GM23338 (cell line): Measurements from ENCODE around the gene ATP6V1G3. TPM values are rescaled to one million over a fixed set of nuclear protein-coding genes. Genes with fewer than 3 reads are reported as not detected.

Experiments
- ATAC-seq: fragments of 200-7000 bp; cut with Tn5 transposase; 3 replicates; pipeline ENCODE4 v1.9.1; 2020
- DNase-seq: peaks from one replicate; pipeline ENCODE4 v3.0.0-alpha.2; 2015; ENCODE audit warnings: low spot score
- H2AFZ ChIP-seq: fragments of 200-600 bp; sonication (generic); 2 replicates; pipeline ENCODE4 v1.8.0; 2016; ENCODE audit warnings: antibody characterized with exemption, mild to moderate bottlenecking, moderate library complexity
- H3F3A ChIP-seq: fragments of 200-600 bp; sonication (generic); replicated peaks from 2 replicates; pipeline ENCODE4 v1.8.0; 2017; ENCODE audit warnings: antibody characterized with exemption, mixed run types, low read depth
- H3K27ac ChIP-seq: fragments of 200-600 bp; sonication (generic); 2 replicates; pipeline ENCODE4 v1.6.1; 2016; ENCODE audit warnings: low read depth
- H3K27me3 ChIP-seq: fragments of 200-600 bp; sonication (generic); 2 replicates; pipeline ENCODE4 v1.8.0; 2016; ENCODE audit warnings: mild to moderate bottlenecking, mixed run types, moderate library complexity; ENCODE audit not compliant: insufficient read depth
- H3K36me3 ChIP-seq: fragments of 200-600 bp; sonication (generic); 2 replicates; pipeline ENCODE4 v1.8.0; 2016; ENCODE audit warnings: mild to moderate bottlenecking; ENCODE audit not compliant: insufficient read depth
- H3K4me1 ChIP-seq: fragments of 200-600 bp; sonication (generic); 2 replicates; pipeline ENCODE4 v1.8.0; 2016; ENCODE audit warnings: mild to moderate bottlenecking, moderate library complexity; ENCODE audit not compliant: insufficient read depth
- H3K4me2 ChIP-seq: fragments of 200-600 bp; sonication (generic); 2 replicates; pipeline ENCODE4 v1.7.1; 2017; ENCODE audit warnings: mixed run types
- H3K4me3 ChIP-seq: fragments of 200-600 bp; sonication (generic); 2 replicates; pipeline ENCODE4 v1.6.1; 2016; ENCODE audit warnings: mixed run types
- H3K79me2 ChIP-seq: fragments of 200-600 bp; sonication (generic); replicated peaks from 2 replicates; pipeline ENCODE4 v1.8.0; 2017; ENCODE audit warnings: mild to moderate bottlenecking; ENCODE audit not compliant: insufficient read depth
- H3K9me2 ChIP-seq: fragments of 200-600 bp; sonication (generic); 2 replicates; pipeline ENCODE4 v1.8.0; 2017; ENCODE audit not compliant: insufficient read depth
- H4K20me1 ChIP-seq: fragments of 200-600 bp; sonication (generic); replicated peaks from 2 replicates; pipeline ENCODE4 v1.8.0; 2017; ENCODE audit warnings: mild to moderate bottlenecking; ENCODE audit not compliant: insufficient read depth
- H3K27ac Mint-ChIP-seq: 2 replicates; pipeline ENCODE4 v1.8.0; 2020; ENCODE audit warnings: inconsistent platforms, mild to moderate bottlenecking, moderate library complexity, mixed read lengths
- H3K27me3 Mint-ChIP-seq: 3 replicates; pipeline ENCODE4 v1.8.0; 2022; ENCODE audit warnings: low read depth, mild to moderate bottlenecking, moderate library complexity, mixed read lengths, inconsistent platforms; ENCODE audit not compliant: insufficient read depth, poor library complexity
- H3K36me3 Mint-ChIP-seq: 3 replicates; pipeline ENCODE4 v1.8.0; 2021; ENCODE audit warnings: low read depth, mild to moderate bottlenecking, inconsistent platforms, moderate library complexity, mixed read lengths
- H3K4me1 Mint-ChIP-seq: 3 replicates; pipeline ENCODE4 v1.8.0; 2020; ENCODE audit warnings: mild to moderate bottlenecking, inconsistent platforms, mixed read lengths
- H3K4me3 Mint-ChIP-seq: 3 replicates; pipeline ENCODE4 v1.8.0; 2021; ENCODE audit warnings: moderate library complexity, mild to moderate bottlenecking, inconsistent platforms, mixed read lengths
- H3K9me3 Mint-ChIP-seq: 3 replicates; pipeline ENCODE4 v1.8.0; 2020; ENCODE audit warnings: moderate library complexity, mild to moderate bottlenecking, inconsistent platforms, mixed read lengths
- CREB1 ChIP-seq: fragments of 250-450 bp; sonication (Bioruptor Pico); IDR thresholded peaks from 2 replicates; pipeline ENCODE4 v1.5.0; 2020; ENCODE audit warnings: low read depth, mild to moderate bottlenecking, moderate library complexity
- ETS1 ChIP-seq: IDR thresholded peaks from 2 replicates; pipeline ENCODE4 v1.6.1; 2016; ENCODE audit warnings: antibody characterized with exemption
- EZH2 ChIP-seq: fragments of 200-600 bp; sonication (generic); IDR thresholded peaks from one replicate; pipeline ENCODE4 v1.8.0; 2017; ENCODE audit warnings: antibody characterized with exemption, mild to moderate bottlenecking, low read depth; ENCODE audit not compliant: unreplicated experiment
- EZH2phosphoT487 ChIP-seq: fragments of 200-600 bp; sonication (generic); IDR thresholded peaks from one replicate; pipeline ENCODE4 v1.8.1; 2018; ENCODE audit warnings: antibody characterized with exemption; ENCODE audit not compliant: unreplicated experiment
- JUNB ChIP-seq: IDR thresholded peaks from one replicate; pipeline ENCODE4 v1.6.1; 2016; ENCODE audit warnings: antibody characterized with exemption; ENCODE audit not compliant: unreplicated experiment
- NANOG ChIP-seq: IDR thresholded peaks from 2 replicates; pipeline ENCODE4 v1.6.1; 2016; ENCODE audit warnings: antibody characterized with exemption, borderline replicate concordance
- POLR2AphosphoS5 ChIP-seq: IDR thresholded peaks from 2 replicates; pipeline ENCODE4 v1.6.1; 2016; ENCODE audit warnings: antibody characterized with exemption, low read depth
- STAT1 ChIP-seq: IDR thresholded peaks from one replicate; pipeline ENCODE4 v1.6.1; 2016; ENCODE audit warnings: antibody characterized with exemption; ENCODE audit not compliant: unreplicated experiment
- polyA plus RNA-seq: library from polyadenylated mRNA; unstranded; fragments of >200 nt; fragmentation: Nextera tagmentation; extraction: Ambion mirVana; gene quantifications from 2 replicates; pipeline ENCODE4 v1.2.1, GENCODE V29; 2016
- total RNA-seq: library from RNA; depleted of rRNA; stranded (reverse); fragments of >200 nt; shearing (Covaris generic); gene quantifications from 2 replicates; pipeline ENCODE4 v1.2.3, GENCODE V29; 2014
- TF ChIP-seq, protein P1 (sequence below): fragments of 250-450 bp; sonication (Bioruptor Pico); IDR thresholded peaks from 2 replicates; pipeline ENCODE4 v1.5.0; 2020; ENCODE audit warnings: mild to moderate bottlenecking, moderate library complexity

The ATP6V1G3 gene
- total and polyA plus RNA-seq, 2 experiments from 2014 or later: not detected

DNA sequence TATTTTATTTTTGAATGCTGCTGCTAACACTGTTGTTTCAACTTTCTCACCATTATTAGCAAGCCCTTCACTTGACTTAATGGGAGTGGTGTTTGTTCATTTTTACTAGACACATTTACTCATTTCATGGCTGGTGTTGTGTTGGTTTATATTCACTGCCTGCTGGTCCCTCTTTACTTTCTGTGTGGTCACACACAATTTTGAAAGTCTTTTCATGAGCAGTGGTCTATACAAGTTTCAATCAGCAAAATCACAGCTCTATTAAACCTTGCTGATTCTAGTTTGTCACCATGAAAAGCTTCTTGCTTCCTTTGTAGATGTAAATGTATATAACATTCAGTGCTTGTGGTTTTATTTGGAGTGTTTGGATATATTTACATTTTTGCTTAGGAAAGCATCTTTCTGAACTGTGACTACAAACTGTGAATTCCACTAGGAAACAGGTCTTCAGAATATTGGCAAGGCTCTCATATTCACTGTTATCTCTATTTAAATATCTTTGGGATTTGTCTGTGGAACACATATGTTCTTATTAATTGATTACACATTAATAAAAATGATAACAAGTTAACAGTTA lies 22.8 kb downstream of the ATP6V1G3 start:
- DNase-seq (no peak), ATAC-seq (no peak)
- no peaks in the 10 kb centered on the region for H3K27me3 Mint-ChIP-seq
- no peaks in the 10 kb centered on the region for H3K27me3 ChIP-seq
- H4K20me1 ChIP-seq: no peaks in the 10 kb centered on the region
- H3K79me2 ChIP-seq: no peaks in the 10 kb centered on the region
- no peak overlapping the region for H3K4me2 ChIP-seq
- H3K36me3 ChIP-seq: no peaks in the 10 kb centered on the region
- no peak overlapping the region for H2AFZ ChIP-seq
- H3K9me2 ChIP-seq: no peaks in the 10 kb centered on the region; the same call in 1 of the 2 replicates
- H3K4me3 ChIP-seq: no peak overlapping the region
- H3K4me3 Mint-ChIP-seq: no peak overlapping the region
- peaks cover 23% of the 10 kb centered on the region for H3K4me1 ChIP-seq
- H3K9me3 Mint-ChIP-seq: no peaks in the 10 kb centered on the region
- no peak overlapping the region for H3K27ac ChIP-seq
- peaks cover 32% of the 10 kb centered on the region for H3K4me1 Mint-ChIP-seq
- H3K27ac Mint-ChIP-seq: no peak overlapping the region
- no peaks in the 10 kb centered on the region for H3K36me3 Mint-ChIP-seq
- TF ChIP-seq STAT1 (no peak), POLR2AphosphoS5 (no peak), NANOG (no peak), EZH2phosphoT487 (no peak), EZH2 (no peak), JUNB (no peak), CREB1 (CRISPR knock-in tag) (no peak), ETS1 (no peak)
- TF ChIP-seq, protein P1, sequence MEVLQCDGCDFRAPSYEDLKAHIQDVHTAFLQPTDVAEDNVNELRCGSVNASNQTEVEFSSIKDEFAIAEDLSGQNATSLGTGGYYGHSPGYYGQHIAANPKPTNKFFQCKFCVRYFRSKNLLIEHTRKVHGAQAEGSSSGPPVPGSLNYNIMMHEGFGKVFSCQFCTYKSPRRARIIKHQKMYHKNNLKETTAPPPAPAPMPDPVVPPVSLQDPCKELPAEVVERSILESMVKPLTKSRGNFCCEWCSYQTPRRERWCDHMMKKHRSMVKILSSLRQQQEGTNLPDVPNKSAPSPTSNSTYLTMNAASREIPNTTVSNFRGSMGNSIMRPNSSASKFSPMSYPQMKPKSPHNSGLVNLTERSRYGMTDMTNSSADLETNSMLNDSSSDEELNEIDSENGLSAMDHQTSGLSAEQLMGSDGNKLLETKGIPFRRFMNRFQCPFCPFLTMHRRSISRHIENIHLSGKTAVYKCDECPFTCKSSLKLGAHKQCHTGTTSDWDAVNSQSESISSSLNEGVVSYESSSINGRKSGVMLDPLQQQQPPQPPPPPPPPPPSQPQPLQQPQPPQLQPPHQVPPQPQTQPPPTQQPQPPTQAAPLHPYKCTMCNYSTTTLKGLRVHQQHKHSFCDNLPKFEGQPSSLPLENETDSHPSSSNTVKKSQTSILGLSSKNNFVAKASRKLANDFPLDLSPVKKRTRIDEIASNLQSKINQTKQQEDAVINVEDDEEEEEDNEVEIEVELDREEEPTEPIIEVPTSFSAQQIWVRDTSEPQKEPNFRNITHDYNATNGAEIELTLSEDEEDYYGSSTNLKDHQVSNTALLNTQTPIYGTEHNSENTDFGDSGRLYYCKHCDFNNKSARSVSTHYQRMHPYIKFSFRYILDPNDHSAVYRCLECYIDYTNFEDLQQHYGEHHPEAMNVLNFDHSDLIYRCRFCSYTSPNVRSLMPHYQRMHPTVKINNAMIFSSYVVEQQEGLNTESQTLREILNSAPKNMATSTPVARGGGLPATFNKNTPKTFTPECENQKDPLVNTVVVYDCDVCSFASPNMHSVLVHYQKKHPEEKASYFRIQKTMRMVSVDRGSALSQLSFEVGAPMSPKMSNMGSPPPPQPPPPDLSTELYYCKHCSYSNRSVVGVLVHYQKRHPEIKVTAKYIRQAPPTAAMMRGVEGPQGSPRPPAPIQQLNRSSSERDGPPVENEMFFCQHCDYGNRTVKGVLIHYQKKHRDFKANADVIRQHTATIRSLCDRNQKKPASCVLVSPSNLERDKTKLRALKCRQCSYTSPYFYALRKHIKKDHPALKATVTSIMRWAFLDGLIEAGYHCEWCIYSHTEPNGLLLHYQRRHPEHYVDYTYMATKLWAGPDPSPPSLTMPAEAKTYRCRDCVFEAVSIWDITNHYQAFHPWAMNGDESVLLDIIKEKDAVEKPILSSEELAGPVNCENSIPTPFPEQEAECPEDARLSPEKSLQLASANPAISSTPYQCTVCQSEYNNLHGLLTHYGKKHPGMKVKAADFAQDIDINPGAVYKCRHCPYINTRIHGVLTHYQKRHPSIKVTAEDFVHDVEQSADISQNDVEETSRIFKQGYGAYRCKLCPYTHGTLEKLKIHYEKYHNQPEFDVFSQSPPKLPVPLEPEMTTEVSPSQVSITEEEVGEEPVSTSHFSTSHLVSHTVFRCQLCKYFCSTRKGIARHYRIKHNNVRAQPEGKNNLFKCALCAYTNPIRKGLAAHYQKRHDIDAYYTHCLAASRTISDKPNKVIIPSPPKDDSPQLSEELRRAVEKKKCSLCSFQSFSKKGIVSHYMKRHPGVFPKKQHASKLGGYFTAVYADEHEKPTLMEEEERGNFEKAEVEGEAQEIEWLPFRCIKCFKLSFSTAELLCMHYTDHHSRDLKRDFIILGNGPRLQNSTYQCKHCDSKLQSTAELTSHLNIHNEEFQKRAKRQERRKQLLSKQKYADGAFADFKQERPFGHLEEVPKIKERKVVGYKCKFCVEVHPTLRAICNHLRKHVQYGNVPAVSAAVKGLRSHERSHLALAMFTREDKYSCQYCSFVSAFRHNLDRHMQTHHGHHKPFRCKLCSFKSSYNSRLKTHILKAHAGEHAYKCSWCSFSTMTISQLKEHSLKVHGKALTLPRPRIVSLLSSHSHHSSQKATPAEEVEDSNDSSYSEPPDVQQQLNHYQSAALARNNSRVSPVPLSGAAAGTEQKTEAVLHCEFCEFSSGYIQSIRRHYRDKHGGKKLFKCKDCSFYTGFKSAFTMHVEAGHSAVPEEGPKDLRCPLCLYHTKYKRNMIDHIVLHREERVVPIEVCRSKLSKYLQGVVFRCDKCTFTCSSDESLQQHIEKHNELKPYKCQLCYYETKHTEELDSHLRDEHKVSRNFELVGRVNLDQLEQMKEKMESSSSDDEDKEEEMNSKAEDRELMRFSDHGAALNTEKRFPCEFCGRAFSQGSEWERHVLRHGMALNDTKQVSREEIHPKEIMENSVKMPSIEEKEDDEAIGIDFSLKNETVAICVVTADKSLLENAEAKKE (CRISPR knock-in tag): no peak
- no peaks in the 10 kb centered on the region for H3F3A ChIP-seq
